ENCODE data around the gene RRP1B. TPM values are rescaled to one million over a fixed set of nuclear protein-coding genes. Genes with fewer than 3 reads are reported as not detected.

Gene RRP1B
- total and polyA plus RNA-seq, 2 experiments from 2014 or later = 18.6 to 19.2 TPM

DNA sequence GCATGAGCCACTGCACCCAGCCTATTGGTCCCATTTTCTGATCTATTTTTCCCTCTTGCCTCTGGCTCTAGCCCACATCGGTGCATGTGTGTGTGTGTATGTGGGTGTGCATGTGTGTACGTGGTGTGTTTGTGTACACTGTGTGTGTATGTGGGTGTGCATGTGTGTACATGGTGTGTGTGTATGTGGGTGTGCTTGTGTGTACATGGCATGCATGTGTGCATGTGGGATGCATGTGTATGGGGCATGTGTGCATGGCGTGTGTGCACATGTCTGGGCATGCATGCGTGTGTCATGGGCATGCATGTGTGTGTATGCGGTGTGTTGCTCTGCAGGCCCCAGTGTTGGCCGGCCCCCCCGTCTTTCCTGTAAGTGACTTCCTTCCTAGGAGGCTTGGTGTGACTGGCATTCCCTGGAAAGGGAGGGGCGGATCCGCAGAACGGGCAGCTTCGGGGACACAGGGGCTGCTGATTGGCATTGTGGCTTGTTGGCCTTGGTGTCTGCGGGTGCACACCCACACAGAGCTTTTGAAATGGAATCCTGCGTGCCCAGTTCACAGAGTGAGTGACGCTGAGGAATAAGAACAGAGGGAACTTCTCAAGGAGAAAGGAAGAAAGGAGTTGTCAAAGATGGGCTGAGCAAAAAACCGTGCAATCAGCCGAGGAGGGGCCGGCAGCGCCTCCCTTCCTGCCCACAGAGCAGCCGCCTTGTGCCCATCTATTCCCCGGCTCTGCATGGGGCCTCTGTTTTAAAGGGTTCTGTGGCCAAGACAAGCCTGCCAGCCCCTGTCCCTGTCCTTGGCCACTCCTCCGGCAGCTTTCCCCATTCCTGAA lies 67.5 kb downstream of the RRP1B start:
- H3K4me3 ChIP-seq = no peak overlapping the region
- H4K20me1 ChIP-seq (ENCODE audit: insufficient read depth, poor library complexity, severe bottlenecking) = peaks cover 39% of the 10 kb centered on the region
- no peaks in the 10 kb centered on the region for H3K9me2 ChIP-seq (replicated peaks; ENCODE audit: insufficient read depth)
- H3K9me3 ChIP-seq (ENCODE audit: low read depth) = no peaks in the 10 kb centered on the region
- no peak for DNase-seq (ENCODE audit: low spot score)
- TF ChIP-seq, protein P1, sequence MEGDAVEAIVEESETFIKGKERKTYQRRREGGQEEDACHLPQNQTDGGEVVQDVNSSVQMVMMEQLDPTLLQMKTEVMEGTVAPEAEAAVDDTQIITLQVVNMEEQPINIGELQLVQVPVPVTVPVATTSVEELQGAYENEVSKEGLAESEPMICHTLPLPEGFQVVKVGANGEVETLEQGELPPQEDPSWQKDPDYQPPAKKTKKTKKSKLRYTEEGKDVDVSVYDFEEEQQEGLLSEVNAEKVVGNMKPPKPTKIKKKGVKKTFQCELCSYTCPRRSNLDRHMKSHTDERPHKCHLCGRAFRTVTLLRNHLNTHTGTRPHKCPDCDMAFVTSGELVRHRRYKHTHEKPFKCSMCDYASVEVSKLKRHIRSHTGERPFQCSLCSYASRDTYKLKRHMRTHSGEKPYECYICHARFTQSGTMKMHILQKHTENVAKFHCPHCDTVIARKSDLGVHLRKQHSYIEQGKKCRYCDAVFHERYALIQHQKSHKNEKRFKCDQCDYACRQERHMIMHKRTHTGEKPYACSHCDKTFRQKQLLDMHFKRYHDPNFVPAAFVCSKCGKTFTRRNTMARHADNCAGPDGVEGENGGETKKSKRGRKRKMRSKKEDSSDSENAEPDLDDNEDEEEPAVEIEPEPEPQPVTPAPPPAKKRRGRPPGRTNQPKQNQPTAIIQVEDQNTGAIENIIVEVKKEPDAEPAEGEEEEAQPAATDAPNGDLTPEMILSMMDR (IDR thresholded peaks at IDR 0.05; ENCODE audit: poor library complexity) = no peak
- TF ChIP-seq EZH2phosphoT487 (IDR thresholded peaks at IDR 0.05; ENCODE audit: low read depth, severe bottlenecking, unreplicated experiment) (no peak), EZH2 (IDR thresholded peaks at IDR 0.05; ENCODE audit: borderline replicate concordance) (no peak)
- no peaks in the 10 kb centered on the region for H3K27me3 ChIP-seq
- peak overlapping the region; percentile 87 for H3K4me2 ChIP-seq
- H2AFZ ChIP-seq = no peak overlapping the region
- H3K79me2 ChIP-seq = peaks cover 91% of the 10 kb centered on the region
- peaks cover 45% of the 10 kb centered on the region for H3K4me1 ChIP-seq (ENCODE audit: insufficient read depth)
- no peaks in the 10 kb centered on the region for H3K36me3 ChIP-seq (replicated peaks; ENCODE audit: insufficient read depth, low read depth)
- WGBS (ENCODE audit: low lambda C conversion rate, missing lambda C conversion rate) = 94% methylated on average over 21 of the region's 21 CpGs
- peak overlapping the region; percentile 99 for H3K27ac ChIP-seq

DNA sequence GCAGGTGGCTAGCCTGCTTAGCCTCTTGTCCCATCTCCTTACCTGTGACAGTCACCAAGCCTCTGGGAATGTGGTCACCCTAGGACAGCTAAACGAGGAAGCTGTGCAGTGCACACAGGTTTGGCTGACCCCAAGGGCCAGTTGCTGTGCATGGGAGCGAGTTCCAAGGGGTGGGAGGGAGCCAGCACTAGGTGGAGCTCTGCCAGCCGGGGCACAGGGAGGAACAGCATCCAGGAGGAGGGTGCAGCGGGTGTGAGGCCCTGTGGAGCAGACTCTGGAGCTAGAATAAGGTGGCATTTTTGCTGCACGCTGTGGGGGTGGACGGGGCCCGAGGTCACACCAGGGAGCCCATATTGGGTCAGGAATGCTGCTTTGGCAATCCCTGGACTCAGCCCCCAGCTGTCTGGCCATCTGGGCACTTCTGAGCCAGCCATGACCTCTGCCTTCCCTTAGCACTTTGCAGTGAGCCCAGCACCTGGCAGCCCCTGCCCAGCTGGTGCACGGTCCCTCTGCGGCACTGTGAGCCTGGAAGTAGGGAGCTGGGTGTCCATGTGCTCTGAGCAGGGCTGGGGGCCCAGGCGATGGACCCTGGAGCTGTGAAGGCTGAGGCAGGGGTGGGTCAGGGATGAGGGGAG lies 68.3 kb downstream of the RRP1B start:
- H3K4me3 ChIP-seq = no peak overlapping the region
- TF ChIP-seq EZH2phosphoT487 (IDR thresholded peaks at IDR 0.05; ENCODE audit: low read depth, severe bottlenecking, unreplicated experiment) = no peak
- TF ChIP-seq, protein P1 (IDR thresholded peaks at IDR 0.05; ENCODE audit: poor library complexity) = no peak
- no peak for TF ChIP-seq EZH2 (IDR thresholded peaks at IDR 0.05; ENCODE audit: borderline replicate concordance)
- no peaks in the 10 kb centered on the region for H3K36me3 ChIP-seq (replicated peaks; ENCODE audit: insufficient read depth, low read depth)
- peaks cover 53% of the 10 kb centered on the region for H3K4me1 ChIP-seq (ENCODE audit: insufficient read depth)
- WGBS (ENCODE audit: low lambda C conversion rate, missing lambda C conversion rate) = 78% methylated on average over 10 of the region's 10 CpGs
- H3K9me3 ChIP-seq (ENCODE audit: low read depth) = no peaks in the 10 kb centered on the region
- H3K79me2 ChIP-seq = peaks cover 91% of the 10 kb centered on the region
- no peaks in the 10 kb centered on the region for H3K27me3 ChIP-seq
- H3K4me2 ChIP-seq = peak overlapping the region; percentile 87
- peaks cover 33% of the 10 kb centered on the region for H4K20me1 ChIP-seq (ENCODE audit: insufficient read depth, poor library complexity, severe bottlenecking)
- no peak for DNase-seq (ENCODE audit: low spot score)
- H2AFZ ChIP-seq = no peak overlapping the region
- peak overlapping the region; percentile 99 for H3K27ac ChIP-seq
- H3K9me2 ChIP-seq (replicated peaks; ENCODE audit: insufficient read depth) = no peaks in the 10 kb centered on the region

DNA sequence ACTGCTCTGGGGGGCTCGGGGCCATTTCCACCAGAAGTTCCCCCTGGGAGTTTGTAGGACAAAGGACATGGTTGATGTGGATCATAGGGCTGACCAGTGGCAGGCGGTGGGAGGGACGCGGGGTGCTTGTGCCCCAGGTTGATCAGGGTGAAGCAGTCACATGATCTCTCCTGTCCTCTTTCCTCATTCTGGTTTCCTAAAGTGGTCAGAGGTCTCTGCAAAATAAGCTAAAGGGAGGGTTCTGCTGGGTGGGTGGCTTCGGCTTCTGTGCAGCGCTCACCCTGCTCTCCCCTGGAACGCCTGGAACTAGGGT lies 68.8 kb downstream of the RRP1B start:
- H3K27me3 ChIP-seq = no peaks in the 10 kb centered on the region
- DNase-seq (ENCODE audit: low spot score) = no peak
- H3K9me2 ChIP-seq (replicated peaks; ENCODE audit: insufficient read depth) = no peaks in the 10 kb centered on the region
- H2AFZ ChIP-seq = no peak overlapping the region
- H3K9me3 ChIP-seq (ENCODE audit: low read depth) = no peaks in the 10 kb centered on the region
- TF ChIP-seq, protein P1 (IDR thresholded peaks at IDR 0.05; ENCODE audit: poor library complexity) = no peak
- no peak for TF ChIP-seq EZH2 (IDR thresholded peaks at IDR 0.05; ENCODE audit: borderline replicate concordance)
- TF ChIP-seq EZH2phosphoT487 (IDR thresholded peaks at IDR 0.05; ENCODE audit: low read depth, severe bottlenecking, unreplicated experiment) = no peak
- no peak overlapping the region for H3K4me3 ChIP-seq
- WGBS (ENCODE audit: low lambda C conversion rate, missing lambda C conversion rate) = 20% methylated on average over 6 of the region's 7 CpGs
- H3K36me3 ChIP-seq (replicated peaks; ENCODE audit: insufficient read depth, low read depth) = no peaks in the 10 kb centered on the region
- H3K4me2 ChIP-seq = peak overlapping the region; percentile 87
- peaks cover 29% of the 10 kb centered on the region for H4K20me1 ChIP-seq (ENCODE audit: insufficient read depth, poor library complexity, severe bottlenecking)
- peak overlapping the region; percentile 99 for H3K27ac ChIP-seq
- H3K4me1 ChIP-seq (ENCODE audit: insufficient read depth) = peaks cover 57% of the 10 kb centered on the region
- H3K79me2 ChIP-seq = peaks cover 91% of the 10 kb centered on the region
